HUES48 (cell line): Measurements from ENCODE around the gene KLF16.

Experiments
- H3K27ac ChIP-seq: one replicate; pipeline ENCODE4 v1.7.0; 2013; ENCODE audit warnings: low read depth, low read length, inconsistent platforms
- H3K27me3 ChIP-seq: 2 replicates; pipeline ENCODE4 v1.6.1; 2013; ENCODE audit warnings: mild to moderate bottlenecking, low read length; ENCODE audit not compliant: control insufficient read depth, insufficient read depth
- H3K36me3 ChIP-seq: 2 replicates; pipeline ENCODE4 v1.6.1; 2013; ENCODE audit warnings: low read length; ENCODE audit not compliant: control insufficient read depth, insufficient read depth
- H3K4me1 ChIP-seq: 2 replicates; pipeline ENCODE4 v1.6.1; 2013; ENCODE audit warnings: mild to moderate bottlenecking, low read length; ENCODE audit not compliant: control insufficient read depth, insufficient read depth
- H3K4me3 ChIP-seq: 2 replicates; pipeline ENCODE4 v1.5.1; 2013; ENCODE audit warnings: mild to moderate bottlenecking, low read depth, low read length
- H3K9ac ChIP-seq: 2 replicates; pipeline ENCODE4 v1.6.1; 2013; ENCODE audit warnings: mild to moderate bottlenecking, low read depth, low read length, moderate library complexity
- H3K9me3 ChIP-seq: 2 replicates; pipeline ENCODE4 v1.6.1; 2013; ENCODE audit warnings: low read length; ENCODE audit not compliant: control insufficient read depth, insufficient read depth

Gene KLF16

GRCh38 chr19:1847348-1847683 lies 16.1 kb downstream of the KLF16 start:
- peak overlapping the region; percentile 100 for H3K27ac ChIP-seq
- peak overlapping the region; percentile 93 for H3K4me3 ChIP-seq
- H3K9ac ChIP-seq: peak overlapping the region; percentile 100
- H3K9me3 ChIP-seq: no peaks in the 10 kb centered on the region
- H3K4me1 ChIP-seq: peaks cover 7% of the 10 kb centered on the region
- H3K36me3 ChIP-seq: peaks cover 10% of the 10 kb centered on the region; the same call in 1 of the 2 replicates
- H3K27me3 ChIP-seq: no peaks in the 10 kb centered on the region

- no peaks in the 10 kb centered on the region for H3K9me3 ChIP-seq
- H3K4me1 ChIP-seq: peaks cover 7% of the 10 kb centered on the region
- H3K27ac ChIP-seq: no peak overlapping the region
- no peak overlapping the region for H3K9ac ChIP-seq
- peaks cover 10% of the 10 kb centered on the region; the same call in 1 of the 2 replicates for H3K36me3 ChIP-seq
- peak overlapping the region; percentile 93 for H3K4me3 ChIP-seq
- H3K27me3 ChIP-seq: no peaks in the 10 kb centered on the region
These were observed 16.7 kb downstream of the KLF16 start for GRCh38 chr19:1846517-1847204.

- Histone ChIP-seq H3K27me3 (no peaks in the 10 kb centered on the region), H3K4me3 (no peak overlapping the region), H3K9me3 (no peaks in the 10 kb centered on the region), H3K4me1 (peaks cover 7% of the 10 kb centered on the region), H3K36me3 (peaks cover 10% of the 10 kb centered on the region; the same call in 1 of the 2 replicates), H3K27ac (no peak overlapping the region), H3K9ac (no peak overlapping the region)
These were observed 17.7 kb downstream of the KLF16 start for GRCh38 chr19:1845642-1846041.

- H3K9me3 ChIP-seq: no peaks in the 10 kb centered on the region
- peaks cover 10% of the 10 kb centered on the region; the same call in 1 of the 2 replicates for H3K36me3 ChIP-seq
- no peak overlapping the region for H3K4me3 ChIP-seq
- H3K9ac ChIP-seq: no peak overlapping the region
- H3K27me3 ChIP-seq: no peaks in the 10 kb centered on the region
- H3K27ac ChIP-seq: no peak overlapping the region
- peaks cover 7% of the 10 kb centered on the region for H3K4me1 ChIP-seq
These were observed 18.3 kb downstream of the KLF16 start for GRCh38 chr19:1845125-1845515.

GRCh38 chr19:1844513-1845124 lies 18.8 kb downstream of the KLF16 start:
- H3K36me3 ChIP-seq: peaks cover 12% of the 10 kb centered on the region; the same call in 1 of the 2 replicates
- H3K27me3 ChIP-seq: no peaks in the 10 kb centered on the region
- peaks cover 7% of the 10 kb centered on the region for H3K4me1 ChIP-seq
- no peak overlapping the region for H3K27ac ChIP-seq
- no peaks in the 10 kb centered on the region for H3K9me3 ChIP-seq
- H3K4me3 ChIP-seq: no peak overlapping the region
- H3K9ac ChIP-seq: no peak overlapping the region

- no peaks in the 10 kb centered on the region for H3K9me3 ChIP-seq
- peaks cover 16% of the 10 kb centered on the region; the same call in 1 of the 2 replicates for H3K36me3 ChIP-seq
- no peaks in the 10 kb centered on the region for H3K27me3 ChIP-seq
- peaks cover 7% of the 10 kb centered on the region for H3K4me1 ChIP-seq
- H3K9ac ChIP-seq: no peak overlapping the region
- H3K4me3 ChIP-seq: no peak overlapping the region
- H3K27ac ChIP-seq: no peak overlapping the region
These were observed 19.6 kb downstream of the KLF16 start for GRCh38 chr19:1843646-1844394.

GRCh38 chr19:1843116-1843515 lies 20.3 kb downstream of the KLF16 start:
- H3K27ac ChIP-seq: no peak overlapping the region
- H3K9me3 ChIP-seq: no peaks in the 10 kb centered on the region
- H3K9ac ChIP-seq: no peak overlapping the region
- peaks cover 16% of the 10 kb centered on the region; the same call in 1 of the 2 replicates for H3K36me3 ChIP-seq
- H3K27me3 ChIP-seq: no peaks in the 10 kb centered on the region
- peaks cover 7% of the 10 kb centered on the region for H3K4me1 ChIP-seq
- H3K4me3 ChIP-seq: no peak overlapping the region

- Histone ChIP-seq H3K4me3 (no peak overlapping the region), H3K4me1 (no peaks in the 10 kb centered on the region), H3K9me3 (no peaks in the 10 kb centered on the region), H3K36me3 (peaks cover 16% of the 10 kb centered on the region; the same call in 1 of the 2 replicates), H3K9ac (no peak overlapping the region), H3K27me3 (no peaks in the 10 kb centered on the region), H3K27ac (no peak overlapping the region)
These were observed 22.0 kb downstream of the KLF16 start for GRCh38 chr19:1841209-1841924.

GRCh38 chr19:1840541-1841115 lies 22.8 kb downstream of the KLF16 start:
- Histone ChIP-seq H3K9ac (no peak overlapping the region), H3K4me3 (no peak overlapping the region), H3K4me1 (no peaks in the 10 kb centered on the region), H3K36me3 (peaks cover 15% of the 10 kb centered on the region; the same call in 1 of the 2 replicates), H3K27ac (no peak overlapping the region), H3K27me3 (no peaks in the 10 kb centered on the region), H3K9me3 (no peaks in the 10 kb centered on the region)

GRCh38 chr19:1839658-1840540 lies 23.5 kb downstream of the KLF16 start:
- peaks cover 9% of the 10 kb centered on the region; the same call in 1 of the 2 replicates for H3K36me3 ChIP-seq
- H3K4me1 ChIP-seq: no peaks in the 10 kb centered on the region
- H3K9ac ChIP-seq: no peak overlapping the region
- no peak overlapping the region for H3K27ac ChIP-seq
- no peak overlapping the region for H3K4me3 ChIP-seq
- H3K27me3 ChIP-seq: no peaks in the 10 kb centered on the region
- H3K9me3 ChIP-seq: no peaks in the 10 kb centered on the region
